ENCODE data around the gene OBSCN. TPM values are rescaled to one million over a fixed set of nuclear protein-coding genes. Genes with fewer than 3 reads are reported as not detected.

OBSCN gene
- total RNA-seq, 1 experiment from 2014 or later = 5.6 TPM

DNA sequence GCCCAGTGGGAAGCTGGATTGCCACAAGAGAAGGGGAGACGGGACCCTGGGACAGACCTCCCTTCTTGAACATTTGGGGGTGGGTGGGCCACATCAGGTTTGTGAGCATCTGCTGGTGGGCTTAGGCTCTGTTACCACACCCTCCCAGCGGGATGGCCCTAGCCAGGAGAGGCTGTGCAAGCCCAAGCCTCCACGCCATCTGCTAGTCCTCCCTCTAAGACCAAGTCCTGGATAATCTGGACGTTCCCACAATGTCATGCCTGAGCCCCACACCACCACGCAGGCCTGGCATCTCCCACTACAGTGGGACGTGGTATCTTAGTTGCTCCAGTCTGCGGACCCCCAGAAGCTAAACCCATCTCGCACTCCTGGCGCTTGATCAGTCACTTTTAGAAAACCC is 46.0 kb upstream of the OBSCN start:
- no peaks in the 10 kb centered on the region for H3K9me3 ChIP-seq
- Mint-ChIP-seq H3K27me3 (ENCODE audit: insufficient read depth, unreplicated experiment) (no peaks in the 10 kb centered on the region), H3K36me3 (ENCODE audit: insufficient read depth, unreplicated experiment) (peaks cover 22% of the 10 kb centered on the region), H3K9me3 (ENCODE audit: unreplicated experiment) (no peaks in the 10 kb centered on the region), H3K4me3 (ENCODE audit: unreplicated experiment) (no peak overlapping the region), H3K4me1 (ENCODE audit: low read depth, unreplicated experiment) (peaks cover 8% of the 10 kb centered on the region), H3K27ac (ENCODE audit: unreplicated experiment) (no peak overlapping the region)
- intact Hi-C loops (cut with micrococcal nuclease; ENCODE audit: unreplicated experiment) = no loop called here
- CTCF ChIA-PET = no interaction called here
- no TSS peak for BruUV-seq (replicated peaks)
- no peaks in the 10 kb centered on the region for H3K36me3 ChIP-seq (ENCODE audit: control insufficient read depth, insufficient read depth, low read length)
- H3K4me1 ChIP-seq = peaks cover 17% of the 10 kb centered on the region
- POLR2A ChIA-PET = no interaction called here
- no peak for DNase-seq
- TF ChIP-seq, protein P1, sequence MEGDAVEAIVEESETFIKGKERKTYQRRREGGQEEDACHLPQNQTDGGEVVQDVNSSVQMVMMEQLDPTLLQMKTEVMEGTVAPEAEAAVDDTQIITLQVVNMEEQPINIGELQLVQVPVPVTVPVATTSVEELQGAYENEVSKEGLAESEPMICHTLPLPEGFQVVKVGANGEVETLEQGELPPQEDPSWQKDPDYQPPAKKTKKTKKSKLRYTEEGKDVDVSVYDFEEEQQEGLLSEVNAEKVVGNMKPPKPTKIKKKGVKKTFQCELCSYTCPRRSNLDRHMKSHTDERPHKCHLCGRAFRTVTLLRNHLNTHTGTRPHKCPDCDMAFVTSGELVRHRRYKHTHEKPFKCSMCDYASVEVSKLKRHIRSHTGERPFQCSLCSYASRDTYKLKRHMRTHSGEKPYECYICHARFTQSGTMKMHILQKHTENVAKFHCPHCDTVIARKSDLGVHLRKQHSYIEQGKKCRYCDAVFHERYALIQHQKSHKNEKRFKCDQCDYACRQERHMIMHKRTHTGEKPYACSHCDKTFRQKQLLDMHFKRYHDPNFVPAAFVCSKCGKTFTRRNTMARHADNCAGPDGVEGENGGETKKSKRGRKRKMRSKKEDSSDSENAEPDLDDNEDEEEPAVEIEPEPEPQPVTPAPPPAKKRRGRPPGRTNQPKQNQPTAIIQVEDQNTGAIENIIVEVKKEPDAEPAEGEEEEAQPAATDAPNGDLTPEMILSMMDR (IDR thresholded peaks at IDR 0.05; ENCODE audit: insufficient read depth in 1 of 2, low read depth in 1 of 2, low read length in 1 of 2, severe bottlenecking in 1 of 2, unreplicated experiment in 1 of 2) = no peak
- H3K4me3 ChIP-seq (ENCODE audit: low read depth, low read length) = no peak overlapping the region
- H3K27me3 ChIP-seq (replicated peaks; ENCODE audit: control insufficient read depth, insufficient read depth, low read length) = no peaks in the 10 kb centered on the region

DNA sequence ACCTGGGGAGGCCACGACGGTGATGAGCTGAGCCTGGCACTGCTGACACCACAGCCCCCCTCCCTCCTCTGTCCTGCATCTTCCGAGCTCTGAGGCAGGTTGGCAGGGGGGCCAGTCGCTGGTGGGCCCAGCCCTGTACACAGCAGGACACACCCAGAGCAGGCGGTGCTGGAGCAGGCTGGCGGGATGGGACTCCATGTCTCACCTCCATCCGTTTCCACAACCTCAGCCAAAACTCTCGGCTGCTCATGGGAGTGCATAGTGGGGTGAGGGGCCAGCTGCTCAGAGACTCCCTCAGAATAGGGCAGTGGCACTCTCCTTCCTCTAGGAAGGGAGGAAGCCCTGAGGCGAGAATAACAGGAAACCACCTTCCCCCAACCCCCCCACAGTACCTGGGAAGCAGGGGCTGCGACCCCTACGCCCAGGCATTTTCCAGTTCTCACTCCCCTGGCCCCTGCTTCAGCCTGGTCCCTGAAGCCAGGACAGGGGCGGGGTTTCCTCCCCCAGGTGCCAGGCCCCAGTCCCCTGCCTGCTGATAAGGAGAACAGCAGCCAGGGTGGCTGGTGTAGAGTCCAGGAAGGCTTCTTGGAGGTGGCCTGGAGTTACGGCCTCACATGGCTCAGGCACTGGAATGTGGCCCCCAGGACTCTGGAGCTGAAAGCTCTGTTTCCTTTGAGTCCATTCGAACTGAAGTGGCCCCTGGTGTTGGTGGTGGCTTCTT is 45.4 kb upstream of the OBSCN start:
- Mint-ChIP-seq H3K27ac (ENCODE audit: unreplicated experiment) (no peak overlapping the region), H3K36me3 (ENCODE audit: insufficient read depth, unreplicated experiment) (peaks cover 22% of the 10 kb centered on the region), H3K27me3 (ENCODE audit: insufficient read depth, unreplicated experiment) (no peaks in the 10 kb centered on the region), H3K4me3 (ENCODE audit: unreplicated experiment) (no peak overlapping the region), H3K4me1 (ENCODE audit: low read depth, unreplicated experiment) (peaks cover 8% of the 10 kb centered on the region), H3K9me3 (ENCODE audit: unreplicated experiment) (no peaks in the 10 kb centered on the region)
- Histone ChIP-seq H3K4me3 (ENCODE audit: low read depth, low read length) (no peak overlapping the region), H3K9me3 (no peaks in the 10 kb centered on the region), H3K36me3 (ENCODE audit: control insufficient read depth, insufficient read depth, low read length) (no peaks in the 10 kb centered on the region), H3K4me1 (peaks cover 17% of the 10 kb centered on the region), H3K27me3 (replicated peaks; ENCODE audit: control insufficient read depth, insufficient read depth, low read length) (no peaks in the 10 kb centered on the region)
- no TSS peak for BruUV-seq (replicated peaks)
- ChIA-PET CTCF (no interaction called here), POLR2A (interaction anchor here (0.6 kb wide), 1 partner anchor 11 kb away, joined by 3 read pairs; no protein-coding TSS in a partner anchor)
- no peak for DNase-seq
- intact Hi-C loops (cut with micrococcal nuclease; ENCODE audit: unreplicated experiment) = no loop called here
- TF ChIP-seq, protein P1 (IDR thresholded peaks at IDR 0.05; ENCODE audit: insufficient read depth in 1 of 2, low read depth in 1 of 2, low read length in 1 of 2, severe bottlenecking in 1 of 2, unreplicated experiment in 1 of 2) = no peak

DNA sequence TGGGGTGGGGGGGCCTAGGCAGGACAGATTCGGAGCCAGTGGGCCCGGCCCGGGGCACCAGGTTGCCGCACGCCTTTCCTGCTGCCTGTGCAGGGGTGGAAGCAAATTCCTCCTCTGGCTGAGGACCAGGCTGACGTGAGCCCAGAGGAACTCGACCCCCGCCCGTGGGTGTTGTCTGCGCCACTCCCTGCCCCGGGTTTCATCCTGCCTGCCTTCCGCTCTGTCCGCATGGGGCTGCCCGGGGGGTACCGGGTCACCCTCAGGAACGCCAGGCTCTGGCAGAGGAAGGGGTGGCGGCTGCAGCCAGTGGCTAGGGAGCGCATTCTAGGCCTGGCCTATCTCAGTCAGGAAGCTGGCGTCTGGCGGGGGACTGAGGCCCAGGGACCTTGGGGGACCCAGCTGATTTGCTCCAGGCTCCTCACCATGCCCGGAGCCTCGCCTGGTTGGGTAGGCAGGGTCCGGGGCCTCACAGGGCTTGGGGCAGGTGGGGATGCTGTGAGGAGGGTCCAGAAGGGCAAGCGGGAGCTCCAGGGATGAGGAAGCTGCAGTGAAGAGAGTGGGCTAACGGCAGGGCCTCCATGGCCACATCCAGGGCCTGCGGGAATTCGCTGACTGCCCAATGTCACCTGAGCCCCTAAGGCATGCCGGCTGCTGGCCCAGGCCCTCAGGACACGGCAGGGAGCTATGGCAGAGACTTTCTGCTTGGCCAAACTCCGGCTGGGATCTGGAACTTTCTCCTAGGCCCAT is 44.7 kb upstream of the OBSCN start:
- H3K4me1 Mint-ChIP-seq (ENCODE audit: low read depth, unreplicated experiment) = peaks cover 8% of the 10 kb centered on the region
- DNase-seq = no peak
- Histone ChIP-seq H3K27me3 (replicated peaks; ENCODE audit: control insufficient read depth, insufficient read depth, low read length) (no peaks in the 10 kb centered on the region), H3K36me3 (ENCODE audit: control insufficient read depth, insufficient read depth, low read length) (no peaks in the 10 kb centered on the region), H3K9me3 (no peaks in the 10 kb centered on the region), H3K4me3 (ENCODE audit: low read depth, low read length) (no peak overlapping the region), H3K4me1 (peaks cover 17% of the 10 kb centered on the region)
- TF ChIP-seq, protein P1 (IDR thresholded peaks at IDR 0.05; ENCODE audit: insufficient read depth in 1 of 2, low read depth in 1 of 2, low read length in 1 of 2, severe bottlenecking in 1 of 2, unreplicated experiment in 1 of 2) = no peak
- ChIA-PET POLR2A (no interaction called here), CTCF (no interaction called here)
- peaks cover 22% of the 10 kb centered on the region for H3K36me3 Mint-ChIP-seq (ENCODE audit: insufficient read depth, unreplicated experiment)
- no peaks in the 10 kb centered on the region for H3K9me3 Mint-ChIP-seq (ENCODE audit: unreplicated experiment)
- no peak overlapping the region for H3K4me3 Mint-ChIP-seq (ENCODE audit: unreplicated experiment)
- no TSS peak for BruUV-seq (replicated peaks)
- H3K27ac Mint-ChIP-seq (ENCODE audit: unreplicated experiment) = no peak overlapping the region
- intact Hi-C loops (cut with micrococcal nuclease; ENCODE audit: unreplicated experiment) = no loop called here
- H3K27me3 Mint-ChIP-seq (ENCODE audit: insufficient read depth, unreplicated experiment) = no peaks in the 10 kb centered on the region
